GM19099 (cell line): Measurements from ENCODE around the gene PTPRT.

Experiments
- POLR2A ChIP-seq: IDR thresholded peaks from 3 replicates; pipeline ENCODE4 v1.6.1; 2011; ENCODE audit warnings: low read depth; ENCODE audit not compliant: insufficient read length; ENCODE audit errors: extremely low read depth

PTPRT gene

DNA sequence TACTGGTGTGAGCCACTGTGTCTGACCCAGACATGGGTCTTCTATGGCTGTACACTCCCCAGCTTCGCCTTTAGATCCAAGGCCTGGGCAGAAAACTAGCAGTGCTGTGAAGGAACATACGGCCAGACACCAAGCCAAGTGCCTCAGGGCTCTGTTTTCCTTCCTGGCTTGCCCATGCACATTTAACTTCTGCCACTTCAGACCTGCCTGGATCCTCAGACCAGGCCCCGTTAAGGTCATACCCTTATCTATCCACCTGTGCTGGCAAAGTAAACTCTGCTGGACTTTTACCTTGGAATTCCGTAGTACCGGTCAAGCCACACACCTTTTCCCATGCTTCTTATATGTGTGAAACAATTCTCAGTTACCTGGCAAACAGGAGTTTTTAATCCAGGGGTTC lies 644.8 kb downstream of the PTPRT start:
- TF ChIP-seq POLR2A: no peak

DNA sequence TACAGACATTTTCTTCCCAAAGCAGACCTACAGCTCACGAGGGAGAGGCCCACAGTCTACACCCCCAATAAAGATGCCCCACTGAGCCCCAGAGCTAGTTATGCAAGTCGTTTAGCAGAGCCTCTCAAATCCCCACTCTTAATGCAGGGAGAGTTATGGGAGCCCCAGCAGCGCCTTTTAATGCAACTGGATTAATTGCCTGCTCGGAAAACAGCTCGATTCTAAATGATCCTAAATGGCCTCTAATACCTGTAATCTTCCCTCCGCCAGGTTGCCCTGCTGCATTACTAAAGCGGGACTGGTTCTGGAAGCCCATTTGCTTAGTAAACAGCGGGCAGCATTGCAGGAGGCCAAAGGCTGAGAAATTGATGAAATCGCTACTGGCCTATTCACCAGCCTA lies 656.9 kb downstream of the PTPRT start:
- TF ChIP-seq POLR2A: no peak

DNA sequence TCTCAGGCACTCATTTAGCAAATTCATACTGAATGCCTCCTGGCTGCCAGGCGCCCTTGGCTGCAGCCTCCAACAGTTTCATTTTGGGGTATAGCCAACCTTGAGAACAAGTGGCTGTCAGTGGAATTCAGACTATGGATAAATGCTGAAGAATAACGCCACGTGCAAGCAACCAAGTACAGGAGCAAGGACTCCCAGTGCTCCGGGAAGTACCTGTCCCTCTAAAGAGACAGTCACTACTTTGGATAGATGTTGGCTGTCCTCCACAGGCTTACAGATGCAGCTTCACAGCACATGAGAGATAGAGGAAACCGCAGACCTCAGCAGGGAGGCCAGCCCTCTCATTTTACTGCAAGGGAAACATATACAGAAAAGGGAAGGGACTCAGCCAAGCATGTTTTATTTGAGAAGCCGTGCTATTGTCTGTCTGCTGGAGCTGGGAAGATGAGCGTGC lies 658.2 kb downstream of the PTPRT start:
- TF ChIP-seq POLR2A: no peak

DNA sequence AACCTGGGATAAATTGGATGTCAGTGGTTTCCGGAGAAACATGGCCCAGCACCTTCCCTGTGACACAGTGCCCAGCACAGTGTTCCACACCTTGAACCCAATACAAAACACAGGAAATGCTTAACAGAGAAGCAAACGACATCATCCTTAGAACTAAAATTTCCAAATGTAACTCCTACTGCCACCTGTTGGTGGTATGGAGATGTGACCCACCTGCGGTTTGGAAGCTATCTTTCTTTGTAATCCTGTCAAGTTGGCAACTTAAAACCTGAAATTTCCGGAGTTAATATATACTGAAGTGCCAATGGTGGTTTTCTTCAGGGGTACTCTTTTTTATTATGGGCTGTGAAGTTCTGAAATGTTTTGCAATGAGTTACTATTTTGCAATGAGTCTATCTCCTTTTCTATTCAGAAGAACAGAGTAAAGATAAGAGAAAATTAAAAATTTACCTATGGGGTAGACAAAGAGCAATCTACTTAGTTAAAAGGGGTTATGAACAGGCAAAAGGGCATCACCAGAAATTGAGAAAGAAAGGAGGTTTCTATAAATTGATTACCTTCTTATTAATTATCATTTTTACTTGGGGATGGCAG lies 658.8 kb downstream of the PTPRT start:
- no peak for TF ChIP-seq POLR2A

DNA sequence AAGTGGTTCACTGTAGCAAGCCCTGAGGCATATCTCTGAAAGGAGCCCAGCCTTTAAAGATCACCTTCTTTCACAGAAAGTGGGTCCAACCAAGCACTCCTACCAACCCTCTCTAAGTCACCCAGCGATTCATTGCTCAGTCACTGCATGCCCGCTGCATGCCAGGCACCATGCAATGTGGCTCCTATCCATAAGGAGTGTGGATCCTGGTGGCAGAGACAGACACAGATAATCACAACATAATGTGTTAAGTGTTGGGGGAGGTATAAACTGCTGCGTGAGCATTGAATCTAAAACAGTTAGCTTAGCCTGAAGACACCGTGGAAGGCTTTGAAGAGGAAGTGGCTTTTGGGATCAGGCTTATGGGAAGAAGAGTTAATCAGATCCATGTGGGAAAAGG lies 659.5 kb downstream of the PTPRT start:
- no peak for TF ChIP-seq POLR2A

DNA sequence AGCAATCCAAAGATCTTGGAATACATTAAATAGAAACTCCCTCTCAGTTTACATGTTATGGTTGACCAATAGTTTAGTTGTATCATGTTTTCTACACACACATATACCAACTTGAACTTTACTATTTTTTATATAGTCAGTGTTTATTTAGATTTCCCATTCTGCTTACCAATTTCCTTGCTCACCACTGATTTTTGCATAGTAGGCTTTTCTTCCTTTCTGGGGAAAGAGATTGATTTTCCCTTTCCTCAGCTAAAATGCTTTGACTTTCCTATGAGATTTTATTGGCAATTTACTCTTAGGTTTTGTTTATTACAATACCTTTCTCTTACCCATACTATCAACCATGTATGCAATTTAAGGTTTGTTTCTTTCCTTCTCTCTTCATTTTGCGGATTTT lies 665.6 kb downstream of the PTPRT start:
- TF ChIP-seq POLR2A: no peak

DNA sequence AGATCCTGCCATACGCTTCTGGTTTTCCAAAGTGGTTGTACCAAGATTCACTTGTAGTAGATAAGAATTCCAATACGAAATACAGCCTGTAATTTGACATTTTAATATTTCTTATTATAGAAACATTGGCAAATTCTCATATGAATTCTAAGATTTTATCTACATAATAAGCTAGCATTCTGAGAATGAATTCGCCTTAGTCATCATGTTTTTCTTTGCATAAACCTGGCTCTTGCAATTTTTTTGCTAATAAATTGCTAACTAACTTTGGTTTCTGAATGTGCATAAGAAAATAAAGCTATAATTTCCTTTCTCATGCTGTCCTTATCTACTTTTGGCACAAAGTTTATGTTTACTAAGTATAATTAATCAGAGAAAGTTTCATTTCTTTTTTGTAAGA lies 673.0 kb downstream of the PTPRT start:
- TF ChIP-seq POLR2A: no peak

DNA sequence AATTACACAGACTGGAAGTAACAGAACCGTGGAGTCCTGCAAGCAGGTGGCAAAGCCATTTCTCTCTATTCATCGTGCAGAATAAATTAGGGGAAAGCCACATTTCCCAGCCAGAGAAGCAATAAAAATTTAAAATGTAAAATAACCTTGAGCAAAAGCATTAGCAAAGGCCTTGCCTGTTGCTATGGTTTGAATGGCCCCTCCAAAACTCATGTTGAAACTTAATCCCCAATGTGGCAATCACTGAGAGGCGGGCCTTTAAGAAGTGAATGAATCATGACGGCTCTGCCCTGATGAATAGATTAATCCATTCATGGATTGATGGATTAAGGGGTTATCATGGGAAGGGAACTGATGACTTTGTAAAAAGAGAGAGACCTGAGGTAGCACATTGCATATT lies 679.0 kb downstream of the PTPRT start:
- TF ChIP-seq POLR2A: no peak

DNA sequence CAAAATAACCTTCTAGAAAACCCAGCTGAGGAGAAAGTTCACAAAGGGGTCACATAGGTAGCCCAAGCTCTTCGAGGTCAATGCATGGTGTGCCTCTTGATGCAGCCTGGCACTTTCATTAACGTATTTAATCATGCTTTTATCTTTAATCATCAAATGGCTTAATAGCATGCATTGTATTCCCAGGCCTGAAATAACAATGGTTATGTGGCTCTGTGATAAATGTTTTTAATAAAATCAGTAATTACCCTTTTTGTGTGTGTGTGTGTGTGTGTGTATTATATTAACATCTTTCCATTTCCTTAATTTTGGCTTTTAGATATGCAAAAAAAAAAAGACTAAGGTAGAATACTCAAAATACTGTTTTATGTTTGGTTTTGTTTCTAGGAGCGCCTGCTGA lies 681.8 kb downstream of the PTPRT start:
- TF ChIP-seq POLR2A: no peak

DNA sequence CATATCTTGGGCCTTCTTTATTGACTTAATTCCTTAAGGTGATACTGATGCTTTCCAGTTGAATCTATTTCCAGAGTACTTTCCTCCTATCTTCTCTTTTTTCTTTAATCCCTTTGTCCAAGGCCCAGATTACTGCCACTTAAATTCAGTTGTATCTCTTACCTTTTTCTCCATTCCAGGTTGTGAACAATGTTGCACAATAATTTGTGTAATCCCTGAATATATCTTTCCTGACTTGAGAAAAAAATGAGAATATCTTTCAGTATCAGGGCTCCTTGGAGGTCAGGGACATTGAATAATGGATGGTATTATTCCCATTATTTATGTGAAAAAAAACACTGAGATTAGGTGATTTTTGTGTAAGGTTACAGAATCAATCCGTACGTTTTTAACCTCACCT lies 683.3 kb downstream of the PTPRT start:
- no peak for TF ChIP-seq POLR2A

DNA sequence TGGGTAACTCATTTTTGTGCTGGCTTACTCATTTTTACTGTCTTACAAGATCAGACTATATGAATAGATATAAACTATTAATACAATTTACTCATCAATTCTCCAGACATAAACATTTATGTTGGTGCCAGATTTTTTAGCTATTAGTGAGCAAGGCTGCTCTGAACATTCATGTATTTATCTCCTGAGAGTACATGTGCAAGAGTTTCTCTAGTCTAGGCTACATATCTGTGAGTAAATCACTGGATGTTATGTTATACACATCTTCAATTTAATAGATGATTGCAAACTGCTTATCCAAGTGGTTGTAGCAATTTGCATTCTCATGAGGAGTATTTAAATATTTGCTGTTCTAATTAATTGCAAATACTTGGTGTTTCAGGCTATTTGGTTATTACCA lies 687.1 kb downstream of the PTPRT start:
- TF ChIP-seq POLR2A: no peak

DNA sequence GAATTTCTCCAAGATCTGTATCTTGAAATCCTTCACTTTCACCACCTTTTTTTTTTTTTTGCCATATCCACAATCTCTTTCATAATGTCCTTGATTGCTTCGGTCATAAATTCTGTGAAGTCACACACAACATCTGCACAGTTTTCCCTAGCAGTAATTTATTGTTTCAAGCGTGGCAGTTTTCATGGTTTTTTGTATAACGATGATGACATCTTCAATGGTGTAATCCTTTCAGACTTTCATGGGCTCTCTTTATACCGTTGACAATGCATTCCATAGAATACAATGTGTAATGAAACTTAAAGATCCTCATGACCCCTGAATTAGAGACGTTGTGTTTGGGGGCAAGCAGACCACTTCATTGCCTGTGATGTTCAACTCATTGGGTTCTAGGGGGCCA lies 693.1 kb downstream of the PTPRT start:
- TF ChIP-seq POLR2A: no peak

DNA sequence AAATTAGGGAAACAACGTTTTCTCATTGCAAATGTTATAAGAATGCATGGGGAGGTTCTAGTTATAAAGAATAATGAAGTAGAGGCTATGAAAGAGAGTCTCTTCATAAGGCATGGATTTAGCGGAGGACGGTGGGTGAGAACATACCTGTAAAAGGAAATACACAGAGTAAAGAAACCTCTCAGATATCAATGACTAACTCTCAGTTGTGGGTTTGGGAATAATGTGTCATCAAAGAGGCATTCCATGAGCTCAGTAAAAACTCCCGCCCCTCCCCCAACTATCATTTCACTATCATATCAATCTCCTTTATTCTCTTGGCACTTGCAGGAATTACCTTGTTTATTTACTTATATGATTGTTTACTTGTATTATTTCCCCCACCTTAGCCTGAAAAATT lies 695.4 kb downstream of the PTPRT start:
- no peak for TF ChIP-seq POLR2A

DNA sequence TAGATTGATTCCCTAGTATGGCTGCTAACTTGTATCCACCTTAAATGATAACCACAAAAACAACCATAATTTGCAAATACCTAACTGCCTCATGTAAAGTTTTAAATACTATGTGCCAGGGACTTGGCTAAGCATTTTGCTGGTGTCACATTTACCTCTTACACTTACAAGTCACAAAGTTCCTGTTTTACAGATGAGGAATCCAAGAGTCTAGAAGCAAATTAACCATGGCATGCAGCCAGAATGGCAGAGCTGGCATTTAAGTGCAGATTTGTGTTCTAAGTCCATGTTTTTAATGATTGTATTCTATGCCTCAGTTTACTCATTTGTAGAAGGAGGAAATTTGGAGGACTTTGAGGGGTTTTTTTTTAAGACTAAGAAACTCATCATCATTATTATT lies 696.7 kb downstream of the PTPRT start:
- no peak for TF ChIP-seq POLR2A

DNA sequence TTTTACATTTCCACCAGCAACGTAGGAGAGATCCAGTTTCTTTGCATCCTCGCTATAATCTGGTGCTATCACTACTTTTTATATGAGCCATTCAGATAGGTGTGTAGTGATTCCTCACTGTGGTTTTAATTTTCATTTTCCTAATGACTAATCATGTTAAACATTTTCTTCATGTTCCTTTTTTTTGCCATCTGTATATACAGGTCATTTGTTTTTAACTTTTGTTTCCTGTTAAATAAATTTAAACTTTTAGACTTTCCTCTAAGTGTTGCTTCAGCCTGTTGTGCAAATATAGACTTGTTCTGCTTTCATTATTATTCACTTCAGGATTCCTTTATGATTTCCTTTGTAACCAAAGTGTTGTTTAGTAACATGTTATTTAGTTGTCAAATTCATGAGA lies 697.4 kb downstream of the PTPRT start:
- TF ChIP-seq POLR2A: no peak

DNA sequence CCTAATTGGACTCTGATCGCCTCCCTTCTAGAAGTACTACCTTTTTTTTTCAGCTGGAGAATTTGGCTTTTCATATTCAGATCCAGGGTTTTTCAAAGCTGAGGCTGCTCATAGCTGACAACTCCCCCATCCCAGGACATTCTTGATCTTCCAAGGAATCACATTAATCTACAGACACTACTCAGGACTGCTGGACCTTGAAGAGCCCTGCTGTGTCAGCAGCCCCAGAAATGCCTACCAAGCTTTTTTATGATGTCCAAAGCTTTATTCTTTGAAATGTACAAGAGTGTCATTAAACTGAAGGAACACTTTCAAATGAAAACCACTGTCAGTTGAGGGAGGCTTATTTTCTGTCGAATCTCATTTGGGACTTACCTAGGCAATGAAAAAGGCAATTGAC lies 704.1 kb downstream of the PTPRT start:
- TF ChIP-seq POLR2A: no peak

DNA sequence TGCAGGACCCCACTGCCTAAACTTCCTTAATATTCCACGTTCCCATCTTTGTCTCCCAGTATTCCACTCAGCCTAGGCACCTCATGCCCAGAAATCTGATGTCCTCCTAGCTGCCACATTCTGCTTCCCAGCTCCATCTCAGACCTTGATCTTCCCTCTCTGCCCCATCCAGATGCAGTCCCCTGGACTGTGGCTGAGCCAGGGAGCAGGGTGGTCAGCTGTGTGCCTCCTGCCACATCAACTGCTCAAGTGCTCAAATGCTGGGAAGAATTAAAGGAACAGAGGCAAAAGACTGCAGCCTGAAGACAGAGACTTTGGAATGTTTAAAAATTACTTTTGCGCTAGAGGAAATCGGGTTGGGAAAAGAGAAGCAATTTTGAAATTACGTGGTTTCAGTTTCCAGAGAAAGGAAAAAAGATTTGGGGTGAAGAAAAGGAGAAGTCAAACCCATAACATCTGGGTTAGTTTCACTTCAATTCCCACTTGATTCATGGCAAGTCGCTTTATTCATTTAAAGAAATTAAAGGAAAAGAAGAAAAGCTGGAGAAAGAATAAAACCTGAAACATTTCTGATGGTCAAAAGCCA lies 704.8 kb downstream of the PTPRT start:
- TF ChIP-seq POLR2A: no peak
